Germinal center (tissue), 1 donor: ENCODE results near the gene CPLX3.
"Not testable (repeated sequence)": the region's sequence is repeated elsewhere in the genome, so short reads cannot be mapped to it uniquely, and the experiment has no call there.

ENCODE experiments used
- DNase-seq: peaks from one replicate; pipeline ENCODE4 v3.0.0; 2012; ENCODE audit warnings: mixed read lengths, low spot score

CPLX3 gene, protein sequence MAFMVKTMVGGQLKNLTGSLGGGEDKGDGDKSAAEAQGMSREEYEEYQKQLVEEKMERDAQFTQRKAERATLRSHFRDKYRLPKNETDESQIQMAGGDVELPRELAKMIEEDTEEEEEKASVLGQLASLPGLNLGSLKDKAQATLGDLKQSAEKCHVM

DNA sequence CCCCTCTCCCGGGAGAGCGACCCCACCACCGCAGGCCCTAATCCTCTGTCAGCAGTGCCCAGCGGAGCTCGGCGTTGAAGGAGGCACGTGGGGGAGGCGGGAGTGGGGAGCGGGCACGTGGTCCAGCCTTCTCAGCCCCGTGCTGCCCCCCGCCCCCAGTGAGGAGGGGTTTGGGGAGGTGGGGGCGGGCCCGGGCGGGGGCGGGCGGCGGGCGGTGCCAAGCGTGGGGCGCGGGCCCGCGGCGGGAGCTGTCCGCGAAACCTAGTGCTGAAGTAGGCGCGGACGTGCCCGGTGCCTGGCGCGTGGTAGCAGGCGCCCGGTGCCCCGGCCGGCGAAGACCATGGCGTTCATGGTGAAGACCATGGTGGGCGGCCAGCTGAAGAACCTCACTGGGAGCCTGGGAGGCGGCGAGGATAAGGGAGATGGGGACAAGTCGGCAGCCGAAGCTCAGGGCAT lies at the start of gene CPLX3:
Gene CPLX3, plus strand, starts transcription at position 264 of the 456 bp plus-strand sequence. Its CDS starts 77 bp downstream, at position 341.
- peak; percentile 71 for DNase-seq

DNA sequence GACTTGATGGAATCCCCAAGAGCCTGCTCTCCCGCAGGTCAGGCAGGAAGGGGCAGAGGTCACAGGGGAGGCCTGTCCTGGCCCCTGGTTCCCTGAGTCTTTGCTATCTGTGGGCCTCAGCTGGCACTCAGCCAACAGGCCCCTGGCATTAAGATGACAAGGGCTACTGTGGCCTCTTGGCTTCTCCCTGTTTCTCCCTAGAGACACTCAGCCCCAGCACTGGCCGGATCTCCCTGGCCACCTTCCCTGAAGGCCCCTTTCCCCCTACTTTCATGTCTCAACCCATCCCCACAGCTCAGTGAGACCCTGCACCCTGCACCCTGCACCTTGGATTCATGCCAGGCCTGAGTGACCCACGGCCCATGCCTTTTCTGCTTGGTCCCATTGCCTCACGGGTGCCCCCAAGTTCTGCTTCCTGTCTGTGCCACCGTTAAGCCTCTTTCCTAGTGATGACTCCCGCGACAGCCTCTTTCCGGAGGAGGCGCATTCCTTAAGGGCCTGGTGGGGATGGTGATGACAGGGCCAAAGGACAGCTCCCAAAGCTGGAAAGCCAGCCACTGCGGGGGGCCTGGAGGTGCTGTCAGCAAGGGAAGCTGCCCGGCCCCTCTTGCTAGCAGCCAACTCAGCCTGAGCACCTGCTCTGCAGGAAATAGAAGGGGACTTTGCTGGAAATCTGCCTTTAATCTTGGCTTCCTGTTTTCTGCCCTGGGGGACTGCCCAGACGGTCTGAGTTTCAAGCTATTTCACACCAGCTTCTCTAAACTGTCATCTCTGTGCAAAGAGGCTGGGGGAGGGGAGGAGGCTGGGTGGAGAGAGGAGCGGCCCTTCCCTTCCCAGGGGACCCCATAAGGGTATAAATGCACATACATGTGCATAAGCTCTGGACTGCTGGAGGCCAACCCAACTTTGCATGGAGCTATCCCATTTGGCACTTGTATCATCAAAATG lies 49.3 kb upstream of the CPLX3 start:
- peak; percentile 81 for DNase-seq

GRCh38 chr15:74777769-74778598 lies 48.4 kb upstream of the CPLX3 start:
- DNase-seq: no peak

DNA sequence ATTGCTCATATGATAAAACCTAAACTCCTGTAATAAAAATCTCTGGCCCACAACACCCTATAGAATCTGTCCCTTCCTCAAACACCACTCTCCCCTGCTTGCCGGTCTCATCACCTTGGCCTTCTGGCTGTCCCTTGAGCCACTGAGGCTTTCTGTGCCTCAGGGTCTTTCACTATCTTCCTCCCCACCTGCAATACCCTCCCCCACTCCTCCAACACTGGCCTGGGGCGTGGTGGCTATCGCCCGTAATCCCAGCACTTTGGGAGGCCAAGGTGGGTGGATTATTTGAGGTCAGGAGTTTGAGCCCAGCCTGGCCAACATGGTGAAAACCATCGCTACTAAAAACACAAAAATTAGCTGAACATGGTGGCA lies 47.8 kb upstream of the CPLX3 start:
- DNase-seq: no peak

DNA sequence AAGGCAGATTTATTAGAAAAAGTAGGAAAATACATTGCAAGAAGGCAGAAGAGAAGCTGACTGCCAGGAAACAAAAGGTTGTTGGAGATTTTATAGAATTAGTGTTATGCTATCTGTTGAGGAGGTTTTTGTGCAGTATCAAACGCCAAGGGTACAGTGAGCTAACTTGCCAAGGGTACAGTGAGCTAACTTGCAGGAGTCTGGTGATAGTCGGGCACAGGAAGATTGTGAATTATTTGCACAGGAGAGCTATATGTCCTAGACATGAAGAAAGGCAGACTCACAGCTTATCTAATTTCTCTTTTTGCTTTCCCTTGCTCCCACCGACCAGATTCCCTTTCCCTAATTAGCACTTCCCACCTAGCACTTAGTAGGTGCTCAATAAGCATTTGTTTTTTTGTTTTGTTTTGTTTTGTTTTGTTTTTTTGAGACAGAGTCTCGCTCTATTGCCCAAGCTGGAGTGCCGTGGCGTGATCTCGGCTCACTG lies 47.2 kb upstream of the CPLX3 start:
- no peak for DNase-seq

GRCh38 chr15:74780523-74781430 lies 45.6 kb upstream of the CPLX3 start:
- no peak for DNase-seq

DNA sequence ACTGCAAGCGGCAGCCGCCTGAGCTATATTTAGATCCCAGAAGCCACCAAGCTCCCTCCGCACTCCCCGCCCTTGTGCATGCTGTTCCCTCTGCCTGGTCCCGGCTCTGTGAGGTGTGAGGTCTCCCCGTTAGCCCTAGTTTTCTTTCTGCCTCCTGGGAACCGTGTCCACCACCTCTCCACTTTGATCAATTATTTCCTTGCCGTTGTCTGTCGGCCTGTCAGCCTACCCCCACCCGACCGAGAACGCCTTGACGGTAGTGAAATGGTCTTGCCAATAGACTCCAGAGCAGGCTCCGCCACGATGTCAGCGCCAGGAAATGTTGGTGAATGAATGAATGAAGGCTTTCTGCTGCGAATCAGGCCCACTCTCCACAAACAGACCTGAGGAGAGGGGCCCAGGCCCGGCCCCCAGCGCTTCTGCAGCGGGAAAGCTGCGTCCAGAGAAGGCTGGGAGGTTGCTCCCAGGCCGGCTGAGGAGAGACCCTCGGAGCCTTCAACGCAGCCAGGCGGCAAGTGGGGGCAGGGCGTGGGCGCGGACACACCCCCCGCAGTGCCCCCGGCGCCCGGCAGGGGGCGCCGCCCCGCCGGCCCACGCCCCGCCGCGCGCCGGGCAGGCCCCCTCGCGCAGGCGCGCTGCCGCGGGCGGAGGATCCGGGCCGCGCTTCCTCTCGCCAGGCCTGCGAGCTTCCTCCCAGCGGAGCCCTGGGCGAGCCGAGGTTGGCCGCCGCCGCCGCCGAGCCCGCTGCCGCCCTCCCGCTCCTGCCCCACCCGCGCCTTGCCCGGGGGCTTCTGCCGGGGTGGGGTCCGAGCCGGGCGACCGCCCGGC lies 44.8 kb upstream of the CPLX3 start, which contains the start of gene CSK:
Gene CSK, plus strand, starts transcription at position 650 of the 828 bp plus-strand sequence. CDS start 16,218 bp downstream, outside the sequence.
- peak; percentile 89 for DNase-seq

- peak; percentile 69 for DNase-seq
Observed at GRCh38 chr15:74782259-74783071, 44.0 kb upstream of the CPLX3 start.

DNA sequence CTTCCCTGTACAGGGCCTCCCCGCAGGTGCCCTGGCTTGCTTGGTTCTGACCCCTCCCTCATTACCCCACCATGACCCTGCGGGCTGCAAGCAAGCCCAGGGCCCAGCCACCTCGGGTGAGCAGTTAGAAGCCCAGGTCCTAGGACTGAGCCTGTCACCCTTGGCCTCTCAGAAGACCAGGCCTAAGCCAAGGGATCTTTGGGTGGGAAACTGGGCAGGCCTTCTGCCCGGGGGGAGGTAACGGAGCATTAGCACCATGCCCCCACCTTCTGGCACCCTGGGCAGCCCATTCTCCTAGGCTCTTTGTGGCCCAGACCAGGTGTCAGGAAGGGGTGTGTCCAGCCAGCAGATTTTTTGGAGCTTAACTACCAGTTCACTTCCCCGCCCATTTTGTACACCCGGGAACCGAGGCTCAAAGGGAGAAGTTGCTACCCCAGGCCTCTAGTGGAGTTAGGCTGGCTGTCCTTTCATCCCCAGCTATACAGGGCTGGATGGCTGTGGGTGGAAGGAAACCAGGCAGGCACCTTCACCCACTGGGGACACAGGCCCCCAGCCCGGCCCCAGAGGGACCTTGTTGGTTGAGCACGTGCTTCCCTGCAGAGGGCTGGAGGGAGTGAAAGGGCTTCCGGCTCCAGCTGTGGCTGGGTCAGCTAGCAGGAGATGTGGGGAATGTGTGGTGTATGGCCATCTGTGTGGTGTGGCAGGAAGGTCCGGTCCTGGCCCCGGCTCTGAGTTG lies 43.2 kb upstream of the CPLX3 start:
- peak; percentile 43 for DNase-seq

GRCh38 chr15:74783808-74784175 lies 42.6 kb upstream of the CPLX3 start:
- no peak for DNase-seq

DNA sequence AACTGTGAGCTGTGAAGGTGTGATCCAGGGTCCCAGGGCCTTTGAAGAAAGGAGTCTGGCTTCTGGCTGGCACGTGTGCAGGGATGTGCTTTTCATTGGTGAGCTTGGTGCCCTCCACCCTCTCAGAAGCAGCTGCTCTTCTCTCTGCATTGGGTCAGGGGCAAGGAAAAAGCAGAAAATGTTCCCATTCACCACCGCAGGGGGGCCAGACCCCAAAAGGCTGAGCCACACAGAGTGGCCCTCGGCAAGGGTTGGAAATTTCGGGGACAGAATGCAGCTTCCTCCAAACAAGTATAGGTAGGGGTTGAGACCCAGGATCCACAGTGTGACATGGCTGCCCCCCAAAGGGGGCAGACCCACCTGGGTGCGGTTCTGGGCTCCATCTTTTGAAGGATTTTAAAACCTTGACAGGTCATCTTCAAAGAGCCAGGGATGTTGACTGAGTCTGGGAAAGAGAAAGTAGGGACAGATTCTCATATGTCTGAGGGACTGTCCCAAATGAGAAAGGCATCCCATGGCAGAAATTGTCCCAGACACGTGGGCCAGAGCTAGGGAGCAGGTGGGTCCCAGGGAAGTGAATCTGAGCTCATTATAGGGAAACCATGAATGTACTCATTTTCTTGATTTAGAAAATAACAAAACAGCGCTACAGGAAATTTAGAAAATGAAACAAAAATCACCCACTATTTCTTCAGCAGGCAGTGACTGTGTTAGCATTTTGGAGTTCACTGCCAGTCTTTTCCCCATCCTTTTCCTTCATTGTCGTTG lies 41.8 kb upstream of the CPLX3 start:
- DNase-seq: no peak

DNA sequence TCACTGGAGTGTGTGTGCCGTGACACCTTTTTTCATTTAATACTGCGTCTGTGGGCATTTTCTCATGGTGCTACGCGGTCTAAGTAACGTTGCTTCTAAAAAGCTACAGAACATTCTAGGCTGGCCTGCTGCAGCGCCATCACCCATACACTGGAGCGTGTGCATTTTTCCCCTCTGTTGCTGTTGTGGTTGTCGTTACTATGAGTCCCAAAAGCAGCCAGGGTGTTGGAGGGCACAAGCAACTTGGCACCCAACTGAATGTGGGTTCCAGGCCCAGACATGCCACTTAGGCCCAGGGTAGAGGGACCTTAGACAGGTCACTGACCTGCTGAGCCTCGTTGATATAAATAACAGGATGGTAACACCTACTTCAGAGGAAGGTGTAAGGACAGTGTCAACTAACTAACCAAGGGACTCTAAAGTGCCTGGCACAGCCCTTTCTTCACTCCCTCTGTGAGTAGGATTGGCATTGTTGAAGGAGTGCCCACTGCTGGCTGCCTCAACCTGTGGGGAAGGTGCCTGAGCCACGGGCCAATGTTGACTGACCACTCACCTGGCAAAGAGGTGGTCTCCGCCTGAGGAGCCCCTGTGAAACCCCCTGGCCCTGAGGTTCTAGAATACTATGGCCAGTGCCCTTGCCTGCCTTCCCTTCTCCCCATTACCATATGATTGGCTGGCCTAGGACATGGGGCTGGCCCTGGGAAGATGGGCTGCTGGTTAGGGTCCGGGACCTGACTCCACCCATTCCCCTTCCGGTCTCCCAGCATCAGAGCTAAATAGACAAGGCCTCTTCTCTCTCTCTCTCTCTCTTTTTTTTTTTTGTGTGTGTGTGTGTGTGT lies 41.0 kb upstream of the CPLX3 start:
- DNase-seq: no peak

DNA sequence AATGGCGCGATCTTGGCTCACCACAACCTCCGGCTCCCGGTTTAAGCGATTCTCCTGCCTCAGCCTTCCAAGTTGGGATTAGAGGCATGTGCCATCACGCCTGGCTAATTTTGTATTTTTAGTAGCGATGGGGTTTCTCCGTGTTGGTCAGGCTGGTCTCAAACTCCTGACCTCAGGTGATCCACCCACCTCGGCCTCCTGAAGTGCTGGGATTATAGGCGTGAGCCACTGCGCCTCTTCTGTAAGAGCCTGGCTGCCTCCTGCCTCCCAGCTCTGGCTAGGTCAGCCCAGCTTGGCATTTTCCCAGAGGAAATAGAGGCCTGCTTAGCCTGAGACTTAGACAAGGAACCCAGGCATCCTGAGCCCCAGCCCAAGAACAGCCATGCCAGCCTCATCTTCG lies 40.3 kb upstream of the CPLX3 start:
- DNase-seq: not testable (repeated sequence)

- DNase-seq: no peak
Observed at GRCh38 chr15:74786551-74787165, 39.8 kb upstream of the CPLX3 start.

GRCh38 chr15:74787251-74788041 lies 39.0 kb upstream of the CPLX3 start:
- DNase-seq: peak; percentile 87
